GM21515 (cell line): ENCODE data around the gene KLK6.
"Not testable (repeated sequence)": the region's sequence is repeated elsewhere in the genome, so short reads cannot be mapped to it uniquely, and the experiment has no call there.

Experiments
- ATAC-seq: cut with Tn5 transposase; IDR thresholded peaks from one replicate; pipeline ENCODE4 v1.9.1; 2021; ENCODE audit not compliant: unreplicated experiment

Gene KLK6

GRCh38 chr19:50994129-50994528 is 24.7 kb upstream of the KLK6 start:
- no peak for ATAC-seq

- ATAC-seq: no peak
Observed at GRCh38 chr19:50992666-50993035, 23.3 kb upstream of the KLK6 start.

DNA sequence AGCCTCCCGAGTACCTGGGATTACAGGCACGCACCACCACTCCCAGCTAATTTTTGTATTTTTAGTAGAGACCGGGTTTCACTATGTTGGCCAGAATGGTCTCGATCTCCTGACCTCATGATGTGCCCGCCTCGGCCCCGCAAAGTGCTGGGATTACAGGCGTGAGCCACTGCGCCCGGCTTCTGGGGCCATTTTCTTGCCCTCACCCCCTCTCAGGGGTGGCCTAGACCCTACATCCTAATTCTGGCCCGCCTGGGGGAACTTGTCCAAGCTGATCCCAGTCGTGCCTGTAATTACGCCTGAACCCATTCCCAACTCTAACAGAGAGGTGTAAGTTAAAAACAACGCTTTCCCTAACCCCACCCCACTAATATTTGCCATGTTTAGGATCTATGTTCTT is 15.0 kb upstream of the KLK6 start:
- not testable (repeated sequence) for ATAC-seq

DNA sequence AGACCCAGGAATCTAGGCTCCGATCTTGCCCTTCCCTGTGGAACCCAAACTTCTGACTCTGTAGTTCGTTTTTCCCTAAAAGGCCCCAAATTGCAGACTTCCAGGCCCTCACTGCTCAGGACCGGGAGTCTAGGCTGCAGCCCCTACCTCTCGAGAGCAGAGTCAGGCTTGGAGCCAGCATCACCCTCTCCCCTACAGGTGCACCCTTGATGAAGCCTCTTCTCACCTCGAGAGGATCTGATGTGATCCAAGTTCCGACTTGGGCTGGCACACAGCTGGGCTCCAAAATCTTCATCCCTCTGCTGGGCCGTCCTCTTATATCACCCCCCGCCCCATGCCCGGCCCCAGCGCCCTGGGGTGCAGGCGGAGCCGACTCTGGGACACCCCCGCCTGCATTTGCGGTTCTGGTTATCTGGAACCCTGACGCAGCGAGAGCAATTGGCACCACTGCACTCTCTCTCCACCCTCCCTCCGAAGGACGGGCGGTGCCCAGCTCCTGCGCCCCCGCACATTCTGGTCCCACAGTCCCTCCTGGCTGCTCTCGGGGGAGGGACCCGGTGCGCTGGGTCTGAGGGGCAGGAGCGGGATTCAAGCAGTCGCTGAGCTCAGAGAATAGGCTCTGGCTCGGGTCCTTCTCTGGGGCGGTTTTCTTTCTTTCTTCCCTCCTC is 14.4 kb upstream of the KLK6 start, which contains the start of gene KLK7:
KLK7 (minus strand) TSS at position 293 of the 668 bp plus-strand sequence. CDS start 1,518 bp downstream, outside the sequence.
- no peak for ATAC-seq

GRCh38 chr19:50982186-50982585 is 12.8 kb upstream of the KLK6 start:
- ATAC-seq: no peak

DNA sequence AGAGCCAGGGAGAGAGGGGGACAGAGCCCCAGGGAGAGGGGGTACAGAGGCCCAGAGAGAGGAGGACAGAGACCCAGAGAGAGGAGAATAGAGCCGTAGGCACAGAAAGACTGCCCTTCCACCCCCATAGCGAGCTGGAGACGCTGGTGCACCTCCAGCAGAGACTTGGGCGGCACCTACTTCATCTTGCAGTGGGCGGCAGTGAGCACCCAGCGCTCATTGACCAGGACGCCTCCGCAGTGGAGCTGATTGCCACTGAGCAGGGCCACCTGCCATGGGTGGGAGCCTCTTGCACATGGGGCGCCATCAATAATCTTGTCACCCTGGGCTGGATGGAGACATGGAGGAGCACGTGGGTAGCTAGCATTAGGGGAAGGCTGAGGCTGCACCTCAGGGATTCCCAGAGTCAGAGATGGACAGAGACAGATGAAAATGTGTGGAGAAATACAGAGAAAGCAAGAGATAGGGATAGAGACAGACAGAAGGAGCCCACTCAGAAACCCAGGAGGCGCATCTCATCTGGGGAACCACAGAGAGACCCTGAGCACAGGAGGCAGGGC is 12.3 kb upstream of the KLK6 start:
- ATAC-seq: no peak

DNA sequence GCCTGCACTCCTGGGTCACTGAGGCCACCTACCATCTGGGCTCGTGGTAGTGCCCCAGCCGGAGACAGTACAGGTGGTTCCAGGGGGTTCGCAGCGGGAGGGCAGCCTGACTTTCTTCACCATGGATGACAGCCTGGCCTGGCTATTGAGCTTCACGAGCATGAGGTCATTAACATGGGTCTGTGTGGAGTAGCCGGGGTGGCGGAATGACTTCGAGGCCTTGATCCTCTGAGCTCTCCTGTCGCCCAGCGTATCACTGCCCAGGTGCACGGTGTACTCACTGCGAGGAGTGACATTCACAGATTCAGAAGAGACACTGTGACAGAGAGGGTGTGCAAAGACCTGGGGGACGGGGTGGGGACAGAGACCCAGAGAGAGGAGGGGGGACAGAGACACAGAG is 10.8 kb upstream of the KLK6 start:
- ATAC-seq: no peak

- no peak for ATAC-seq
Observed at GRCh38 chr19:50979758-50980157, 10.4 kb upstream of the KLK6 start.

DNA sequence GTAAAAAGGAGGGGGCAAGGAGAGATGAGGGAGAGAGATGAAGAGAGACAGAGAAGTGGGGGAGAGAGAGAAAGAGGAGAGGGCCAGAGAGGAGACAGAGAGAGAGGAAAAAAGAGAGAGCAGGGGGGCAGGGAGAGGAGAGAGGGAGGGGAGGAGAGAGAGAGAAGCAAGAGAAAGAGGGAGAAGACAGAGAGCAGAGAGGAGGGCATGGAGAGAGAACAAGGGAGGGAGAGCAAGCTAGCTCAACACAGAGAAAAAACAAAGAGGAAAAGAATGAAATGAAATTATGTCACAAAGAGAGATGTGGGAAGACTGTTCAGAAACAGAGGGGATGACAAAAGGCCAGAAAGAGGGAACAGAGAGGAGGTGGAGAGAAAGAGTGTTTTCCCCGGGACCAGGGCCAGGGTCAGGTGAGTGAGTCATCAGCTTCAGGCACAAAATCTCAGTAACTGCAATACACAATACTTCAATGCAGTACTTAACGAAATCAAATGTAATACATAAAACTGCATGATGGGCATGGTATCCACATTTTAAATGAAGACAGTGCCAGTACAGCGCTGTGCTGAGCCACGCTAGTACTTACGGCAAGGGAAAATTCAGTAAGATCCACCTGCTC is 9.5 kb upstream of the KLK6 start:
- ATAC-seq: no peak

DNA sequence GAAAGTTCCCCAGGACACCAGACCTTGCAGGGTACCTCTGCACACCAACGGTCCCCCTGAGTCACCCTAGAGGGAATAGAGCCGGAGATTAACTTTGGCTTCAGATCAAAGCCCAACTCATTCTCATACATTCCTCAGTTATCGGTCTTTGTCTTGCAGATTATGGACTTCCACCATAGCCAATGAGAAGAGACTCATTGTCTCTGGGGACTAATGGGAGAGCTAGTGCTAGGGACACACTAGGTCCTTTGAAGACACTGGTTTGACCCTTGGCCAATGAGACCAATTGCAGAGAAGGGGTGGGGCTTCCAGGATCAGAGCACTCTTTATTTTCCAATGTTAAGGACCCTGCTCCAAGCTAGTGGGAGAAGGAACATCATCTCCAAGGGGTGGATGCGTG is 8.2 kb upstream of the KLK6 start:
- no peak for ATAC-seq

- no peak for ATAC-seq
Observed at GRCh38 chr19:50975766-50976165, 6.4 kb upstream of the KLK6 start.

DNA sequence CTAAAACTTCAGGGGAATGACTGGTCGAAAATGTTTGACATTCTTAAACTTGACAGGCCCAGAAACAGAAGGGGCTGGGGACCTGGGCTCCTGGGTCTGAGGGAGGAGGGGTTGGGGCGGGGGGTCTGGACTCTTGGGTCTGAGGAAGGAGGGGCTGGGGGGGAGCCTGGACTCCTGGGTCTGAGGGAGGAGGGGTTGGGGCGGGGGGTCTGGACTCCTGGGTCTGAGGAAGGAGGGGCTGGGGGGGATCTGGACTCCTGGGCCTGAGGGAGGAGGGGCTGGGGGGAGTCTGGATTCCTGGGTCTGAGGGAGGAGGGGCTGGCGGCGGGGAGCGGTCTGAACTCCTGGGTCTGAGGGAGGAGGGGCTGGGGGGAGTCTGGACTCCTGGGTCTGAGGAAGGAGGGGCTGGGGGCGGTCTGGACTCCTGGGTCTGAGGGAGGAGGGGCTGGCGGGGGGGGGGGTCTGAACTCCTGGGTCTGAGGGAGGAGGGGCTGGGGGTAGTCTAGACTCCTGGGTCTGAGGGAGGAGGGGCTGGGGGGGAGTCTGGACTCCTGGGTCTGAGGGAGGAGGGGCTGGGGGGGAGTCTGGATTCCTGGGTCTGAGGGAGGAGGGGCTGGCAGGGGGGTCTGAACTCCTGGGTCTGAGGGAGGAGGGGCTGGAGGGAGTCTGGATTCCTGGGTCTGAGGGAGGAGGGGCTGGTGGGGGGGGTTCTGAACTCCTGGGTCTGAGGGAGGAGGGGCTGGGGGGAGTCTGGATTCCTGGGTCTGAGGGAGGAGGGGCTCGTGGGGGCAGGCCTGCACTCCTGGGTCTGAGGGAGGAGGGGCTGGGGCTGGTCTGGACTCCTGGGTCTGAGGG is 5.5 kb upstream of the KLK6 start:
- ATAC-seq: no peak

- ATAC-seq: no peak
Observed at GRCh38 chr19:50972795-50973376, 3.5 kb upstream of the KLK6 start.

DNA sequence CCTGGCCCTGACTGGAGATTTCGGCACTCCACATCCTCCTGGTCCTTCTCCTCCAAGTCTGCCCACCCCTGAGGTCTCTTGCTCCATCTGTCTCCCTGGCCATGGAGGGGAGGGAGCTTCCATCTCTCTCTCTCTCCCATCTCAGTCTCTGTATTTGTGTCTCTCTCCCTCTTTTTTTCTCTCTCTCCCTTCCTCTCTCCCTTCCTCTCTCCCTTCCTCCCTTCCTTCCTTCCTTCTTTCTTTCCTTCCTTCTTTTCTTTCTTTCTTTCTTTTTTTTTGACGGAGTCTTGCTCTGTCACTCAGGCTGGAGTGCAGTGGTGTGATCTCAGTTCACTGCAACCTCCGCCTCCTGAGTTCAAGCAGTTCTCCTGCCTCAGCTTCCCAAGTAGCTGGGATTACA is 419 bp upstream of the KLK6 start:
- not testable (repeated sequence) for ATAC-seq

GRCh38 chr19:50968716-50969412 is 527 bp downstream of the KLK6 start:
- ATAC-seq: no peak

GRCh38 chr19:50967929-50968715 is 1.3 kb downstream of the KLK6 start:
- ATAC-seq: no peak

DNA sequence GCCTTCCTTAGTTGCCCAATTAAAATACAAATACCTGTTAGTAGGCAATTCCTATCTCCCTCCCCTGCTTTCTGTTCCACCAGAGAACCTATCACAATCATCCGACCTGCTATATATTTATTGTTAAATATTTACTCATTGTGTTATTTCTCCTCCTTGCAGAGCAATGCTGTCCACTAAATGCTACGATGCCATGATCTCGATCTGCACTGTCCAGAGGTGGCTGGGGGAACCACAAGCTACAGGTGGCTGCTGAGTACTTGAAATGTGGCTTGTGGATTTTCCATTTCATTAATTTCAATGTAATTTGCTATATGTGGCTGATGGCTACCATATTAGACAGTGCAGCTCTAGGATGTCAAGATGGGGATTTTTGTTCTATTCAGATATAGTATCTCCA is 5.1 kb downstream of the KLK6 start:
- no peak for ATAC-seq

DNA sequence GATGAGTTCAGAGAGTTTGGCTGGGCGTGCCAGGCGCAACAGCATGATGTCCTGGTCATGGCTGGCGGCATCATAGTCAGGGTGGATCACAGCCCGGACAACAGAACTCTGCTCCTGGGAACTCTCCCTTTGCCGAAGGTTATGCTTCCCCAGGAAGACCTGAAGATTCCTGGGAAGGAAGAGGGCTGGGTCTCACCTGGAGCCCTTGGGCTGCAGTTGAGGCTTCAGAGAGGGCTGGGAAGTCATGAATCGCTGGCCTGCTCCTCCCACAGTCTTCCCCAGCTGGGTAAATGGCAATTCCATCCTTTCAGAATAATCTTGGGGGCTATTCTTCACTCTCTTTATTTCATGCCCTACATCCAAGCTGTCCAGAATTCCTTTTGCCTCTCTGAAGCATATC is 6.0 kb downstream of the KLK6 start:
- ATAC-seq: no peak

GRCh38 chr19:50962245-50962644 is 7.1 kb downstream of the KLK6 start:
- ATAC-seq: no peak
